Panc1 (cell line): ENCODE data around the gene SPRED2. TPM values are rescaled to one million over a fixed set of nuclear protein-coding genes. Genes with fewer than 3 reads are reported as not detected.
"Not testable (repeated sequence)": the region's sequence is repeated elsewhere in the genome, so short reads cannot be mapped to it uniquely, and the experiment has no call there.

ENCODE experiments used
- ATAC-seq: fragments of 200-7000 bp; cut with Tn5 transposase; 2 replicates; pipeline ENCODE4 v1.9.1; 2020; ENCODE audit warnings: mild to moderate bottlenecking, moderate library complexity
- BruUV-seq: library from RNA; stranded (reverse); fragments of 400-500 nt; replicated peaks from 2 replicates; lab custom pipeline; 2021; lab: Mats Ljungman, UMichigan
- CTCF ChIA-PET: fragments of 300-600 bp; sonication (Branson Sonifier 250); formaldehyde crosslinking; loops from one replicate; lab custom pipeline; 2022; ENCODE audit warnings: antibody characterized with exemption; lab: Charles Lee
- POLR2A ChIA-PET: fragments of 300-600 bp; sonication (Branson Sonifier 250); formaldehyde crosslinking; loops from one replicate; lab custom pipeline; 2022; ENCODE audit warnings: antibody characterized with exemption; lab: Charles Lee
- DNase-seq: peaks from one replicate; pipeline ENCODE4 v3.0.0-alpha.2; 2010; ENCODE audit warnings: low read depth, low spot score
- H3K27ac ChIP-seq: 2 replicates; pipeline ENCODE4 v1.5.1; 2011; ENCODE audit warnings: mild to moderate bottlenecking, low read length, inconsistent platforms
- H3K27me3 ChIP-seq: fragments of 200-500 bp; sonication (Bioruptor generic); 2 replicates; pipeline ENCODE4 v1.6.0; 2014; ENCODE audit warnings: low read length, inconsistent platforms; ENCODE audit not compliant: control insufficient read depth, insufficient read depth
- H3K36me3 ChIP-seq: fragments of 200-500 bp; sonication (Bioruptor generic); 2 replicates; pipeline ENCODE4 v1.5.1; 2014; ENCODE audit warnings: inconsistent platforms, mild to moderate bottlenecking, low read length, moderate library complexity; ENCODE audit not compliant: control insufficient read depth, insufficient read depth
- H3K4me1 ChIP-seq: 2 replicates; pipeline ENCODE4 v1.5.1; 2011; ENCODE audit warnings: inconsistent platforms, mild to moderate bottlenecking, low read length, moderate library complexity; ENCODE audit not compliant: control insufficient read depth, insufficient read depth
- H3K4me3 ChIP-seq, 2 experiments: 2 replicates each; pipeline ENCODE4 v1.5.1; 2011 to 2012; ENCODE audit warnings: low read depth in 2 of 2, low read length in 2 of 2, mild to moderate bottlenecking in 2 of 2, inconsistent platforms in 1 of 2, moderate library complexity in 1 of 2
- H3K9me3 ChIP-seq: fragments of 200-500 bp; sonication (Bioruptor generic); 2 replicates; pipeline ENCODE4 v1.5.1; 2014; ENCODE audit warnings: low read depth, mild to moderate bottlenecking, inconsistent platforms, low read length, moderate library complexity; ENCODE audit not compliant: control insufficient read depth, insufficient read depth
- CTCF ChIP-seq: fragments of 450-650 bp; IDR thresholded peaks from 2 replicates; pipeline ENCODE4 v1.5.1; 2017; ENCODE audit warnings: mild to moderate bottlenecking
- POLR2AphosphoS5 ChIP-seq: IDR thresholded peaks from 2 replicates; pipeline ENCODE4 v1.6.1; 2012; ENCODE audit warnings: mild to moderate bottlenecking, low read depth, low read length, moderate library complexity
- REST ChIP-seq, 2 experiments: IDR thresholded peaks; 2 replicates each; pipeline ENCODE4 v1.6.1; 2011 to 2012; ENCODE audit warnings: low read depth in 2 of 2, control low read depth in 1 of 2, low read length in 1 of 2, mild to moderate bottlenecking in 1 of 2, moderate library complexity in 1 of 2; ENCODE audit not compliant: insufficient read depth in 1 of 2
- SIN3A ChIP-seq: IDR thresholded peaks from 2 replicates; pipeline ENCODE4 v1.6.1; 2012; ENCODE audit warnings: low read depth, mild to moderate bottlenecking, low read length, moderate library complexity, borderline replicate concordance; ENCODE audit not compliant: insufficient read depth
- TCF7L2 ChIP-seq: IDR thresholded peaks from 2 replicates; pipeline ENCODE4 v1.6.1; 2011; ENCODE audit warnings: mild to moderate bottlenecking, low read depth, low read length, inconsistent platforms
- in situ Hi-C: cut with HindIII; loops from 2 replicates; pipeline ENCODE4 v1.10.0; 2016; ENCODE audit warnings: low sequenced_read_pairs, low pct_unique_long_range_greater_than_20kb
- intact Hi-C: fragments of 100-400 bp; cut with micrococcal nuclease; formaldehyde crosslinking; loops from one replicate; pipeline ENCODE4 v1.10.0; 2022; ENCODE audit not compliant: unreplicated experiment
- total RNA-seq: library from RNA; stranded (reverse); gene quantifications from one replicate; pipeline ENCODE4 v1.2.1, GENCODE V29; 2021; ENCODE audit not compliant: unreplicated experiment

The SPRED2 gene
- total RNA-seq, 1 experiment from 2014 or later, result 60.1 TPM

DNA sequence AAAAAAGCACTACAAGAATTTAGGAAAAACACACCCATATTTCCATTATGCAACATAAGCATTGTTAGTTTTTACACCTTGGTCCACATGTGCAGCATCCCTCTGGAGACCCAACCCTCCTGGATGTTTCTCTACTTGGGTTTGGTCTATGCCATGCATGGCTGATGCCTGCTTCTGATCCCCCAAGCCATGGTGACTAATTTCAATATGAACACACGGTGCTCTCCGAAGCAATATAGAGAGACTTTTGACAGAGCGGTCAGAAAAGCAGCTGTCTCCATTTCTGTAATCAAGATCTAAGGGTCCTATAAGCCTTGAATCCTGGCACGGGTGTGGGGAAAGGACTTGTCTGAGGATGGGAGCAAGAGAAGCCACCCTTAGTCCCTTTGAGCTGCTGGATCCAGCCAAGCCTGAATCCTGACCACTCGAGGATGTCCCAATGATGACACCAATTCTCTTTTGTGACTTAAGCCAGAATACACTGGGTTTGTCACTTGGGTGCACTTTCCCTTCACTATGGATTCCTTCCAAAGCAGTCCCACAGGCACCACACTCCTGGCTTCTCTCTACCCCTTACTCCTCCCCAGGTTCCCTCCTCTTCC lies 113.2 kb downstream of the SPRED2 start:
- CTCF ChIA-PET, result interaction anchor here (1.5 kb wide), 1 partner anchor 10 kb away, joined by 3 read pairs; no protein-coding TSS in a partner anchor
- POLR2A ChIA-PET, result no interaction called here

GRCh38 chr2:65317841-65318240 lies 114.6 kb downstream of the SPRED2 start:
- no TSS peak for BruUV-seq
- TF ChIP-seq TCF7L2 (no peak), CTCF (no peak), REST (IDR thresholded peaks at IDR 0.05; ENCODE audit: insufficient read depth in 1 of 2, low read depth in 2 of 2, low read length in 1 of 2) (no peak), SIN3A (no peak), POLR2AphosphoS5 (no peak)
- CTCF ChIA-PET, result no interaction called here

More for the DNA sequence above, 113.2 kb downstream of the SPRED2 start:
- Histone ChIP-seq H3K27ac (peak overlapping the region; percentile 58), H3K4me3 (no peak overlapping the region), H3K4me1 (peaks cover 17% of the 10 kb centered on the region), H3K9me3 (no peaks in the 10 kb centered on the region), H3K36me3 (peaks cover 9% of the 10 kb centered on the region), H3K27me3 (no peaks in the 10 kb centered on the region)
- TF ChIP-seq CTCF, result no peak
- TF ChIP-seq REST (IDR thresholded peaks at IDR 0.05; ENCODE audit: insufficient read depth in 1 of 2, low read depth in 2 of 2, low read length in 1 of 2), result no peak
- no peak for TF ChIP-seq POLR2AphosphoS5
- TF ChIP-seq TCF7L2, result no peak
- TF ChIP-seq SIN3A, result no peak
- DNase-seq (no peak), ATAC-seq (no peak)
- intact Hi-C loops, result no loop called here
- in situ Hi-C loops, result no loop called here
- no TSS peak for BruUV-seq

DNA sequence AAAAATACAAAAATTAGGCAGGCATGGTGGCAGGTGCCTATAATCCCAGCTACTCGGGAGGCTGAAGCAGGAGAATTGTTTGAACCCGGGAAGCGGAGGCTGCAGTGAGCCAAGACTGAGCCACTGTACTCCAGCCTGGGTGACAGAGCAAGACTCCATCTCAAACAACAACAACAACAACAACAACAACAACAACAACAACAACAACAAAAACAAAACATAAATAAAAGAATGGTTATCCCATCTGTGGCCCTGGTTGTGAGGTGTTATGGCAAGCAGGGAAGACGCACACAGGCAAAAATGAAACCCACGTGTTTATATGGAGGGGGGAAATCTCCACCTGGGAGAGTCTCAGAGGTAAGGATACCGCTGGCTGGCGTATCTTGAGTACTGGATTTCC lies 115.0 kb downstream of the SPRED2 start:
- intact Hi-C loops, POLR2A ChIA-PET, H3K4me3 ChIP-seq, CTCF ChIA-PET, in situ Hi-C loops, BruUV-seq, H3K9me3 ChIP-seq, H3K27me3 ChIP-seq, DNase-seq, H3K27ac ChIP-seq, ATAC-seq: not testable (repeated sequence)
- Histone ChIP-seq H3K36me3 (peaks cover 17% of the 10 kb centered on the region), H3K4me1 (peaks cover 17% of the 10 kb centered on the region)

More at GRCh38 chr2:65317841-65318240, 114.6 kb downstream of the SPRED2 start:
- POLR2A ChIA-PET, result no interaction called here
- Histone ChIP-seq H3K27me3 (no peaks in the 10 kb centered on the region), H3K9me3 (no peaks in the 10 kb centered on the region), H3K4me1 (peaks cover 17% of the 10 kb centered on the region), H3K27ac (no peak overlapping the region), H3K4me3 (no peak overlapping the region), H3K36me3 (peaks cover 12% of the 10 kb centered on the region)
- intact Hi-C loops, result no loop called here
- no peak for ATAC-seq
- in situ Hi-C loops, result no loop called here
- DNase-seq, result no peak
